Measurements from ENCODE around the gene MOV10. TPM values are rescaled to one million over a fixed set of nuclear protein-coding genes. Genes with fewer than 3 reads are reported as not detected.

MOV10 gene
- total RNA-seq, 4 donors from 2014 or later, result 12.3 to 24.1 (median 18.7) TPM

DNA sequence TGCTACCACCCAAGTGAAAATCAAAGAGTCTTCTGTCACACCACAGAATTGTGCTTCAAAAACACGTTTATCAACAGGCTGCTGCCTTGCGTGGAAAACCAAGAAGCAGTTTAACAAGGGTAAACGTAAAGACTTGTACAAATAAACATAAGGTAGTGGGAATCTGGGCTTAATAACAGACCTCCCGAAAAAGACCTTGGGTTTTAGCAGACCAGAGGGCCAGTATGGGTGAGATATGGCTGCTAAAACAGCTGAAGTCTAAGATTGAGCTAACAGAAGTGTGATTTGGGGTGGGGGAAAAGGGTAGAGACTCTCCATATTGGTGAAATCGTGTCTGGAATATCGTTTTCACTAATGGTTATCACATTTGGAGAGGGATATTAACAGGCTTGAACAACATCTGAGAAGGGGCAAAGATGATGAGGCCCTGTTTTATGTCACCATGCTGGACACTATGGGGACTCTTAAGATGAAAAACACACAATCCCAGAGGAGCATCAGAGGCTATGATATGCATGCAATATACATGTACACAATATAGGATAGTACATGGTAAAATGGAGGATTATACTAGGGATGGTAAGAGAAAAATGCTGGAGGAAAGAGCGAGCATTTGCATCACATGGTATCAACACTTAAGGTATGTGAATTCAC lies 1.4 kb downstream of the MOV10 start:
- no peak for DNase-seq (ENCODE audit: extremely low spot score)
- peaks cover 0 to 11% (median 5%) of the 10 kb centered on the region in 4 donors for H3K36me3 ChIP-seq
- TF ChIP-seq POLR2A (IDR thresholded peaks at IDR 0.05; ENCODE audit: low read depth), result no peak
- peak overlapping the region; percentile 85 to 93 (median 91) for H3K27ac ChIP-seq (replicated peaks in 1 of 4)
- no peaks in the 10 kb centered on the region for H3K27me3 ChIP-seq
- intact Hi-C loops (cut with DNase I), result no loop called here
- peaks cover 24 to 37% (median 32%) of the 10 kb centered on the region in 4 donors for H3K4me1 ChIP-seq
- H3K9me3 ChIP-seq, result no peaks in the 10 kb centered on the region
- peak overlapping the region; percentile 63 to 96 (median 71) for H3K4me3 ChIP-seq
- WGBS, result 36% methylated on average over 7 of the region's 7 CpGs

DNA sequence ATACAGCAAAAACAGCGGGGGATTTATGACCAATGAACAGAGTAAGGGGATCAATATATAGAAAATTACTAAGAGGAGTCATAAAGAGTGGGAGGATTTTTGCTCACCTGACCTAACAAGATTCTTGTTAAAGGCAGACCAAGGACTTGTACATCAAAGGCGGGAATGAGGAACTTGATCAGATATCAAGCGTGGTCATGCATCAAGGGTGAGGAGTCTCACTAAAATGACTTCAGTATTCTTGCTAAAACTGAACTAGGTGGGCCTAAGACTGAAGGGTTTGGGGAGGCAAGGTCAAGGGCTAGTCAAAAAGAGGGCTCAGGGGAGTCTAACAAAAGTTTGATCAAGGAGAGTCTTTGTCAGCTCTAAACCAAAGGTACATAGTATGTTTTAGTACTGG lies 2.1 kb downstream of the MOV10 start:
- intact Hi-C loops (cut with DNase I), result no loop called here
- 94% methylated on average over 3 of the region's 3 CpGs for WGBS

DNA sequence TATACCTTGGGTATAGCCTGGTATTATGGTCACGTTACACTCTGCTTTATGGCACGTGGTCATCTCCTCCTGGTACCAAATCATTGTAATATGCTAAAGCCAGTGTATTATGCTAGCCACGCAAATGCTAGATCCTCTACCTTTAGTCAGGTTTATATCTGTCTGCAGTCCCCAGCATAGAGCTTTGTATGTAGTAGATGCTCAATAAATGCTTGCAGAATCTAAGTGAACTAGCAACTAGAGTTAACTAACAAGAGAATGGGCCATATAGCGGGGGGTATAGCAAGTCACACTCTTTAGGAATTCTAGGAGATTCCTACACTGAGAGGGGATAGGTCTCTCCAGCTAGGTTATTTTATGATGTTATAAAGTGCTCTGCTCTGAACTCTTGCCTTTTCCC lies 3.0 kb downstream of the MOV10 start:
- no peak for DNase-seq (ENCODE audit: extremely low spot score)
- intact Hi-C loops (cut with DNase I), result no loop called here
- Histone ChIP-seq H3K4me1 (peaks cover 24 to 37% (median 32%) of the 10 kb centered on the region in 4 donors), H3K9me3 (no peaks in the 10 kb centered on the region), H3K27me3 (no peaks in the 10 kb centered on the region), H3K27ac (replicated peaks in 1 of 4) (no peak overlapping the region), H3K36me3 (no peaks in the 10 kb centered on the region), H3K4me3 (no peak overlapping the region)
- TF ChIP-seq POLR2AphosphoS5 (IDR thresholded peaks at IDR 0.05), result no peak
- TF ChIP-seq POLR2A (IDR thresholded peaks at IDR 0.05; ENCODE audit: low read depth), result no peak
- no peak for TF ChIP-seq EP300 (IDR thresholded peaks at IDR 0.05)
- TF ChIP-seq, protein P1, sequence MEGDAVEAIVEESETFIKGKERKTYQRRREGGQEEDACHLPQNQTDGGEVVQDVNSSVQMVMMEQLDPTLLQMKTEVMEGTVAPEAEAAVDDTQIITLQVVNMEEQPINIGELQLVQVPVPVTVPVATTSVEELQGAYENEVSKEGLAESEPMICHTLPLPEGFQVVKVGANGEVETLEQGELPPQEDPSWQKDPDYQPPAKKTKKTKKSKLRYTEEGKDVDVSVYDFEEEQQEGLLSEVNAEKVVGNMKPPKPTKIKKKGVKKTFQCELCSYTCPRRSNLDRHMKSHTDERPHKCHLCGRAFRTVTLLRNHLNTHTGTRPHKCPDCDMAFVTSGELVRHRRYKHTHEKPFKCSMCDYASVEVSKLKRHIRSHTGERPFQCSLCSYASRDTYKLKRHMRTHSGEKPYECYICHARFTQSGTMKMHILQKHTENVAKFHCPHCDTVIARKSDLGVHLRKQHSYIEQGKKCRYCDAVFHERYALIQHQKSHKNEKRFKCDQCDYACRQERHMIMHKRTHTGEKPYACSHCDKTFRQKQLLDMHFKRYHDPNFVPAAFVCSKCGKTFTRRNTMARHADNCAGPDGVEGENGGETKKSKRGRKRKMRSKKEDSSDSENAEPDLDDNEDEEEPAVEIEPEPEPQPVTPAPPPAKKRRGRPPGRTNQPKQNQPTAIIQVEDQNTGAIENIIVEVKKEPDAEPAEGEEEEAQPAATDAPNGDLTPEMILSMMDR (IDR thresholded peaks at IDR 0.05), result no peak
- 94% methylated on average over 4 of the region's 4 CpGs for WGBS

More for the DNA sequence above, 2.1 kb downstream of the MOV10 start:
- Histone ChIP-seq H3K9me3 (no peaks in the 10 kb centered on the region), H3K36me3 (peaks cover 0 to 6% (median 2%) of the 10 kb centered on the region in 4 donors), H3K4me1 (peaks cover 24 to 37% (median 32%) of the 10 kb centered on the region in 4 donors), H3K27me3 (no peaks in the 10 kb centered on the region), H3K4me3 (no peak overlapping the region), H3K27ac (replicated peaks in 1 of 4) (no peak overlapping the region)
- TF ChIP-seq EP300 (IDR thresholded peaks at IDR 0.05) (no peak), POLR2A (IDR thresholded peaks at IDR 0.05; ENCODE audit: low read depth) (no peak), POLR2AphosphoS5 (IDR thresholded peaks at IDR 0.05) (no peak)
- TF ChIP-seq, protein P1 (IDR thresholded peaks at IDR 0.05), result no peak
- DNase-seq (ENCODE audit: extremely low spot score), result no peak

DNA sequence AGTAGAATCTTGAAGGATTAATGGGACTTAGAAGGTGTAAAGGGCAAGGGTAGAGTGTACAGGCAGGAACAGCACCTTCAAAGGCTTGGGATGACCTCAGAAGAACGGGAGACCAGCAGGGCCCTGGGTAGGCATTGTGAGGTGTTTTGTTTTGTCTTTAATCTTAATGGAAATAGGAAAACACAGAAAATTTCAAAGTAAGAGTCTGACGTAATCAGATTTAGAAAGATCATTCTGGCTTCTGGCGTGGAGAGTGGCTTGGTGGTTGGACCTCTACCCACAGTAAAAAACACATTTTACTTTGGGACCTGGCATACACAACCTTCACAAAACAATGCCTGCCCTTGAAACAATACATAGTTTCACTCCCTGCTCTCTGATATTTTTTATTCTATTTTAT lies 4.1 kb downstream of the MOV10 start:
- intact Hi-C loops (cut with DNase I), result no loop called here
- WGBS, result 86% methylated on average over 3 of the region's 3 CpGs
- H3K27me3 ChIP-seq, result no peaks in the 10 kb centered on the region
- H3K36me3 ChIP-seq, result no peaks in the 10 kb centered on the region
- peaks cover 19 to 31% (median 25%) of the 10 kb centered on the region in 4 donors for H3K4me1 ChIP-seq
- no peak for TF ChIP-seq POLR2AphosphoS5 (IDR thresholded peaks at IDR 0.05)
- TF ChIP-seq EP300 (IDR thresholded peaks at IDR 0.05), result no peak
- TF ChIP-seq POLR2A (IDR thresholded peaks at IDR 0.05; ENCODE audit: low read depth), result no peak
- TF ChIP-seq, protein P1 (IDR thresholded peaks at IDR 0.05), result no peak
- DNase-seq (ENCODE audit: extremely low spot score), result no peak
- H3K4me3 ChIP-seq, result no peak overlapping the region
- no peaks in the 10 kb centered on the region for H3K9me3 ChIP-seq
- no peak overlapping the region for H3K27ac ChIP-seq (replicated peaks in 1 of 4)

DNA sequence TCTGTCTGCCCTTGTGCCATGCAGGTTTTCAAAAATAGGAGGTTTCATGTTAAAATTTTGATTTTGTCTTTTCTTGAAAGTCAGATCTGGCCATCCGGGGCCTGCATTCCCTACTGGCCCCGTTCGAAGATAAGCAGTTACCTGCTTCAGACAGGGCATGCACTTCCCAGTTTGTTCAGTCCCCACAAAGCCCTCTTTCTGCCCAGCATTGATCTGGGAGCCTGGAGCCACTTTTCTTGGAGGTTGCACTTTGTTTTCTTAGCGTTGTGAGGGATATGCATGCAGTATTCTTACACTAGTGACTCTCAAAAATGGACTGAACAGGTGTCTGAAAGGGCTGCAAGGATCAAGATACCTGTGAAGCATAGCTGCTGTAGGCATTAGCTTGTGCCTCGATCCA lies 11.5 kb downstream of the MOV10 start:
- TF ChIP-seq, protein P1 (IDR thresholded peaks at IDR 0.05), result no peak
- TF ChIP-seq POLR2A (IDR thresholded peaks at IDR 0.05; ENCODE audit: low read depth) (no peak), EP300 (IDR thresholded peaks at IDR 0.05) (no peak), POLR2AphosphoS5 (IDR thresholded peaks at IDR 0.05) (no peak)
- Histone ChIP-seq H3K9me3 (no peaks in the 10 kb centered on the region), H3K4me3 (no peak overlapping the region), H3K36me3 (peaks cover 13 to 24% (median 16%) of the 10 kb centered on the region in 4 donors), H3K27me3 (no peaks in the 10 kb centered on the region), H3K27ac (replicated peaks in 1 of 4) (no peak overlapping the region), H3K4me1 (peaks cover 9 to 20% (median 12%) of the 10 kb centered on the region in 4 donors)
- DNase-seq (ENCODE audit: extremely low spot score), result peak; percentile 72
- intact Hi-C loops (cut with DNase I), result no loop called here
- 97% methylated on average over 5 of the region's 5 CpGs for WGBS
